Hematopoietic multipotent progenitor cell treated with erythropoietin and hydrocortisone succinate and interleukin-3 and kit ligand, for 15 days (in vitro differentiated cells): ENCODE results near the gene TMEM62.
"Not testable (repeated sequence)": the region's sequence is repeated elsewhere in the genome, so short reads cannot be mapped to it uniquely, and the experiment has no call there.

Experiments
- DNase-seq: peaks from one replicate; pipeline ENCODE4 v3.0.0-alpha.2; 2015; ENCODE audit warnings: low spot score

Gene TMEM62

GRCh38 chr15:43121863-43122262, 11.5 kb upstream of the TMEM62 start:
- no peak for DNase-seq

DNA sequence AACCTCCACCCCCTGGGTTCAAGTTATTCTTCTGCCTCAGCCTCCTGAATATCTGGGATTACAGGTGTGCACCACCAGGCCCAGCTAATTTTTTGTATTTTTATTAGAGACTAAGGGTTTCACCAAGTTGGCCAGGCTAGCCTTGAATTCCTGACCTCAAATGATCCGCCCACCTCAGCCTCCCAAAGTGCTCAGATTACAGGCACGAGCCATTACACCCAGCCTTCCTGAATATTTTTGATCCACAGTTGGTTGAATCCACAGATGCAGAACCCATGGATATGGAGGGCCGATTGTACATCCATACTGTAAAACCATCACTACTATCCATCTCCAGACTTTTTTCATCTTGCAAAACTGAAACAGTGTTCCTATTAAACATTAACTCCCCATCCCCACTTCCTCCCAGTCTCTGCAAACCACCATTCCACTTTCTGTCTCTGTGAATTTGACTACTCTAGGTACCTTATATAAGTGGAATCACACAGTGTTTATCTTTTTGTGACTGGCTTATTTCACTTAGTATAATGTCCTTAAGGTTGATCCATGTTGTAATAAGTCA, 8.2 kb upstream of the TMEM62 start:
- DNase-seq: no peak

- no peak for DNase-seq
These were observed 7.0 kb upstream of the TMEM62 start for GRCh38 chr15:43126356-43126755.

DNA sequence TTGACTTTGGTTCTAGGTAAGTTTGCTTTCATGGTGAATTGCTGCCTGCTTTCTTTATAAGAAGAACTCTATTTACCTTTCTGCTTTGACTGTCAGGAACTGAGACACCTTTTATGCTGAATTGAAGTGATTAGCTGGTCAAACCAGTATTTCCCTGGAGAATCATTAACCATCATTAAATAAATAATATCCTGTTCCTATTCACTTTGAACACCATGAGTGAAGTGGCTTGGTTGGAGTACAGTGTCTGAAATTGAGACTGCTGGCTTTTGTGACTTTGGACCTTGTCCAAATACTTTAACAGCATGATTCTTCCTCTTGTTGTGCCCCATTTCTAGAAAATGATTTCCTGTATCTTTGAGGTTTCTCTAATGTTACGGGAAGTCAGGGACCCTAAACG, 5.6 kb upstream of the TMEM62 start:
- no peak for DNase-seq

DNA sequence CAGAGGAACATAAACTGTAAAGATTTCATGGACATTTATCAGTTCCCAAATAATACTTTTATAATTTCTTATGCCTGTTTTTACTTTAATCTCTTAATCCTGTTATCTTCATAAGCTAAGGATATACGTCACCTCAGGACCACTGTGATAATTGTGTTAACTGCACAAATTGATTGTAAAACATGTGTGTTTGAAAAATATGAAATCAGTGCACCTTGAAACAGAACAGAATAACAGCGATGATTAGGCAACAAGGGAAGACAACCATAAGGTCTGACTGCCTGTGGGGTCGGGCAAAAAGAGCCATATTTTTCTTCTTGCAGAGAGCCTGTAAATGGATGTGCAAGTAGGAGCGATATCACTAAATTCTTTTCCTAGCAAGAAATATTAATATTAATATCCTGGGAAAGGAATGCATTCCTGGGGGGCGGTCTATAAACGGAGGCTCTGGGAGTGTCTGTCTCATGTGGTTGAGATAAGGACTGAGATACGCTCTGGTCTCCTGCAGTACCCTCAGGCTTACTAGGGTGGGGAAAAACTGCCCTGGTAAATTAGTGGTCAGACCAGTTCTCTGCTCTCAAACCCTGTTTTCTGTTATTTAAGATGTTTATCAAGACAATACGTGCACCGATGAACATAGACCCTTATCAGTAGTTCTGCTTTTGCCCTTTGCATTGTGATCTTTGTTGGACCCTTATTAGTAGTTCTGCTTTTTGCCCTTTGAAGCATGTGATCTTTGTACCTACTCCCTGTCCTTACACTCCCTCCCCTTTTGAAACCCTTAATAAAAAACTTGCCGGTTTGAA, 5.0 kb upstream of the TMEM62 start:
- not testable (repeated sequence) for DNase-seq

DNA sequence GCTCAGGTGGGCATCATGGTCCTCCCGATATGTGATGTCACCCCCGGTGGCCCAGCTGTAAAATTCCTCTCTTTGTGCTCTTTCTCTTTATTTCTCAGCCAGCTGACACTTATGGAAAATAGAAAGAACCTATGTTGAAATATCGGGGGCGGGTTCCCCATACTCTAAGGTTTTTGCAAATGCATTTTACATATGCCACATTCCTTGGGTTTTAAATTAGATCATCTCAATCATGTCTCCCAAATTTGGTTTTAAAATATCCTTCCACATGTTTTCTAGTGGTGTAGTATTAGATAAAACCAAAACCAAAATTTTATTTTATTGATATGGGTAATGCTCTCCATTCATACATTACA, 4.4 kb upstream of the TMEM62 start:
- DNase-seq: no peak

DNA sequence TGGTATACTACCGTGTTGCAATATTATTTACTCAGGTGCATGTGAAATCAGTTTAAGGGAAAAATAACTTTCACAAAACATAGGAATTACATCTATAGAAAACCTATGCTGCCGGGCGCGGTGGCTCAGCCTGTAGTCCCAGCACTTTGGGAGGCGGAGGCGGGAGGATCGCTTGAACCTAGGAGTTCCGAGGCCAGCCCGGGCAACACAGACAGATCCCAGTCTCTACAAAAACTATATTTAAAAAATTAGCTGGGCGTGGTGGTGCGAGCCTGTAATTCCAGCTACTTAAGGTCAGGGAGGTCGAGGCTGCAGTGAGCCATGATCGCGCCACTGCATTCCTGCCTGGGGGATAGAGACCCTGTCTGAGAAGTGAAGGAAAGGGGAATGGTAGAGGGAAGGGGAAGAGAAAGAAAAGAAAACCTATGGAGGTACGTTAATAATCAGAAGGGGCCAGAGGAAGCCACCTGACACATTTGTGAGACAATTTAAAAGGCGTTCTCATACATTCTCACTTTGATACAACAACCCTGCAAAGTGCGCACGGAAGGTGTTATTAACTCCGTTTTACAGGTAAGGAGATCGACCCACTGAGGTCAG, 456 bp upstream of the TMEM62 start:
- DNase-seq: no peak

GRCh38 chr15:43134157-43134635, 810 bp downstream of the TMEM62 start:
- DNase-seq: no peak

DNA sequence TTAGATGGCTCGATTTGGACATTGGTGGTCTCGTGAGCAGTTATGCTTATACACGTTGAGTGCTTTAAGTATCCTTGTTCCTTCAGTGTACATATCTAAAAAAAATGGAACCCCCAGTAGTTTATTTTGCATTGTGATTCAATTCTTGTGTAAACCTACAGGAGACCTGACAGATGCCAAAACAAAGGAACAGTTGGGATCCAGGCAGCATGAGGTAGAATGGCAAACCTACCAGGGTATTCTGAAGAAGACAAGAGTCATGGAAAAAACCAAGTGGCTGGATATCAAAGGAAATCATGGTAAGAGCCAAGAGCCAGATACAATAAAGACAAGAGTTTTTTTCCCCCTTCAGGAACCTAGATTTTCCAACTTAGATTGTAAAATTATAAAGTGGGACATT, 2.0 kb downstream of the TMEM62 start:
- no peak for DNase-seq

DNA sequence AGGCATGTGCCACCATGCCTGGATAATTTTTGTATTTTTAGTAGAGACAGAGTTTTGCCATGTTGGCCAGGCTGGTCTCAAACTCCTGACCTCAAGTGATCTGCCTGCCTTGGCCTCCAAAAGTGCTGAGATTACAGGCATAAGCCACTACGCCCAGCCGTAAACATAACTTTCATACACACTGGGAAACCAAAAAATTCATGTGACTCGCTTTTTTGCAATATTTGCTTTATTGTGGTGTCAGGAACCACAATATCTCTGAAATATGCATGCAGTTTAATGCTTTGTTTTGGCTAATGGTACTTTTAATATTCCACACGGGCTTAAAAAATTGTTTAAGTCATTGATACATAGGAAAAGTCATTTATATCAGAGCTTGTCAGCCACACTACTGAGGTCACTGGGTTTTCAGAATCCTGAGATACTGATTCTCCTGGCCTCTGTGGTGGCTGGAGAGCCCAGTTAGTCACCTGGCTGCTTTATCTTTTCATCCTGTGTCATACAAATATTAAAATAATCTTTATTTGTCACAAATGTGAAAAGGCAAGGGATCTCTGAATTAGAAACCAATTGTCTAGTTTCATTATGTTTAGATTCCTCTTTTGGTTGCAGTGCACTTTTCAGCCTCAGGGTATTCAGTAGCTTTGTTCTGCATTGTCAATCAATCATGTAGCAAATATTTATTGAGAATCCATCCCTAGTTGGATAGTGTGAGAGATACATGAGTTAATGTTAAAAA, 10.0 kb downstream of the TMEM62 start:
- no peak for DNase-seq

GRCh38 chr15:43144512-43144911, 11.1 kb downstream of the TMEM62 start:
- no peak for DNase-seq

DNA sequence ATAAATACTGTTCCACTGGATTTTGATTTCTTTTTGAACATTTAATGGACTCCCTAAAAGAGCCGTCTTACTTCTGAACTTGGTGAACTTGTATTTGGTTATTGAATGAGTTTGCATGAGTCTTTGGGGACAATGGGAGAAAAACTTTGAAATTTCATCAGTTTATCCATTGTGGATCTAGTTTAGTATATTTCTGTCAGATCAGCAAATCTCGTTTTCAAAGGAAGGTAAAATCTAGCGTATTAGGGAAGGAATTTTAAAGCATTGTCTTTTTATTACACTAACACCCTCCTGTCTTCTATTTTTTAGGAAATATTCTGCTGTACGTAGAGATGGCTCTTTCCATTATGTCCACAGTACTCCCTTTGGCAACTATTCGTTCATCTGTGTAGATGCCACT, 12.8 kb downstream of the TMEM62 start:
- no peak for DNase-seq

- no peak for DNase-seq
These were observed 17.0 kb downstream of the TMEM62 start for GRCh38 chr15:43150191-43150929.

- no peak for DNase-seq
These were observed 18.3 kb downstream of the TMEM62 start for GRCh38 chr15:43151688-43152087.

DNA sequence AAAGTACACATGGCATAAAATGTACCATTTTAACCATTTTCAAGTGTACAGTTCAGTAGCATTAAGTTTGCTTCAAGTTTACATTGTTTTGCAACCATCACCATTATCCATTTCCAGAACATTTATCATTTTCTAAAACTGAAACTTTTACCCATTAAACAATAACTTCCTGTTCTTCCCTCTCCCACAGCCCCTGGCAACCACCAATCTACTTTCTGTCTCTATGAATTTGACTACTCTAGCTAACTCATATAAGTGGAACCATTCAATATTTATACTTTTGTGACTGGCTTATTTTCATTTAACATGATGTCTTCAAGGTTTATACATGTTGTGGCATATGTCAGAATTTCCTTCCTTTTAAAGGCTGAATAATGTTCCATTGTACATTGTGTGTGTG, 19.9 kb downstream of the TMEM62 start:
- DNase-seq: no peak

GRCh38 chr15:43165801-43166325, 32.5 kb downstream of the TMEM62 start:
- no peak for DNase-seq

DNA sequence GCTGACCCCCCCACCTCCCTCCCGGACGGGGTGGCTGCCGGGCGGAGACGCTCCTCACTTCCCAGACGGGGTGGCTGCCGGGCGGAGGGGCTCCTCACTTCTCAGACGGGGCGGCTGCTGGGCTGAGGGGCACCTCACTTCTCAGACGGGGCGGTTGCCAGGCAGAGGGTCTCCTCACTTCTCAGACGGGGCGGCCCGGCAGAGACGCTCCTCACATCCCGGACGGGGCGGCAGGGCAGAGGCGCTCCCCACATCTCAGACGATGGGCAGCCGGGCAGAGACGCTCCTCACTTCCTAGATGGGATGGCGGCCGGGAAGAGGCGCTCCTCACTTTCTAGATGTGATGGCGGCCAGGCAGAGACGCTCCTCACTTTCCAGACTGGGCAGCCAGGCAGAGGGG, 33.9 kb downstream of the TMEM62 start:
- DNase-seq: not testable (repeated sequence)

GRCh38 chr15:43168192-43169107, 35.1 kb downstream of the TMEM62 start:
- DNase-seq: no peak

DNA sequence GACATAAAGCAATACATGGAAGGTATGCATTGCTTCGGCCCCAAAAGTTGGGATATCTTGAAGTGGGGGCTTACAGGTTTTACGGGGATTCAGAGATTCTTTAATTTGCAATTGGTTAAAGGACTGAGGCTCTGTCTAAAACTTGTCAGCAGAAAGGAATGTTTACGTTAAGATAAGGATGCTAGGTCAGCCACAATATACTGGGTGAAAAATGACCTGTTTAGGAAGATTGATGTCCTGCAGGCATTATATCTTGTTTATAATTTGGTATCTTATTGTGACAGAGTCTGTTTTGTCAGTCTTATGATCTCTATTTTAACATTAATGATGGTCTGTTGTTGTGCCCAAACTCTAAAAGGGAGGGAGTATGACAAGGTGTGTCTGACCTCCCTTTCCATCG, 36.5 kb downstream of the TMEM62 start:
- no peak for DNase-seq

- DNase-seq: not testable (repeated sequence)
These were observed 42.4 kb downstream of the TMEM62 start for GRCh38 chr15:43175656-43176309.
